ENCODE data around the gene MRPL16.

The MRPL16 gene

DNA sequence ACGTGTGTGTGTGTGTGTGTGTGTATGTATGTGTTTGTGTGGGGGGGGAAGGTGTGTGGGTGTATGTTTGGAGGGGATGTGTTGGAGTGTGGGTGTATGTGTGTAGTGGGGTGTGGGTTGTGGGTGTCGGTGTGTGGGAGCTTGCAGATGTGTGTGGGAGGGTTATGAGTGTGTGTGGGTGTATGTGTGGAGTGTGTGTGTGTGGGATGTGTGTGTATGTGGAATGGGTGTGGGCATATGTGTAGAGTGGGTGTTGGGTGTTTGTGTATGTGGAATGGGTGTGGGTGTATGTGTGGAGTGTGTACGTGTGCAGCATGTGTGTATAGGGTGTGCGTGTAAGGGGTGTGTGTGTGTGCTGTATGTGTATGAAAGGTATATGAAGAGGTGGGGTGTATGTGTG lies 40.8 kb downstream of the MRPL16 start:
- DNase-seq = no peak

GRCh38 chr11:59769111-59769510 lies 41.5 kb downstream of the MRPL16 start:
- no peak for DNase-seq

DNA sequence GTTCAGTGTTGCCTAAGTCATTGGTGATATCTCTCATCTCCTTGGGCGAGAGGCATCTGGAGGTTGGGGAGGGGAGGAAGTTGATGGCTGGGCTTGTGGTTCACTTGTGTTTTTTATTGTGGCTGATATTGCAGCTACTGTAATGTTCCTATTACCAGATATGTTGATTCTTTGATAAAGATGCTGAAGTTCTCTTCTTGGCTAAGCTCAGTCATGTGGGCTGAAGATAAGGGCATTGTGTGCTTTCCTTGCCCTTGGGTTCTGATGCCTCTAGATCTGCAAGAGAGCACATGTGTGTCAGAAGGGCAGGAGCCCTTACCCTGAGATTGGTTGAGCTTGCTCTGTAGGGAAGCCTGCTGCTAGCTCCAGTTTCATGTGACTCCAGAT lies 43.4 kb downstream of the MRPL16 start:
- no peak for DNase-seq

GRCh38 chr11:59766542-59767224 lies 43.9 kb downstream of the MRPL16 start:
- no peak for DNase-seq

DNA sequence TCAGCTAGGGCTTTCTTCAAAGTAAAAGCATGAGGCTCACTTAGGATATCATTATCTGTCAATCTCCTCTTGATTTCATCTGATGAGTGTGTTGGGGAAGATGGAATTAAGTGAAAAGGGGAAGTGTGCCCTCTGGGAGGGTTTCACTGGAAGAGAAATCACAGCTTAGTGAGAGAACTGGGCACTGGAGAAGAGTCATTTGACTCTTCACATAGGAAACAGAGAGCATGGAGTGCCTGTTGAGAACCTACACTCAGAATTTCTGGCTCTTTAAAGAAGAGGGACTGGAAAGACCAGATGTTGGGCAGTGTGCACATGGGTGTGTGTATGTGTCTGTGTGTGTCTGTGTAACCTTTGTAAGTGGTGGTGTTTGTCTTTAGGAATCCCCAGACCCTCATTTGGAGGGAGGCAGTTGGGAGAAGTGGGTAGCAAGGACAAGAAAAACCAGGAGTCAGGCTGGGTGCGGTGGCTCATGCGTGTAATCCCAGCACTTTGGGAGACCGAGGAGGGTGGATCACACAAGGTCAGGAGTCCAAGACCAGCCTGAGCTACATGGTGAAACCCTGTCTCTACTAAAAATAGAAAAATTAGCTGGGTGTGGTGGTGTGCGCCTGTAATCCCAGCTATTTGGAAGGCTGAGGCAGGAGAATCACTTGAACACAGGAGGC lies 45.4 kb downstream of the MRPL16 start:
- DNase-seq = no peak

- DNase-seq = no peak
Measured at GRCh38 chr11:59761993-59762392, 48.6 kb downstream of the MRPL16 start.

- DNase-seq = no peak
Measured at GRCh38 chr11:59760771-59761170, 49.8 kb downstream of the MRPL16 start.

DNA sequence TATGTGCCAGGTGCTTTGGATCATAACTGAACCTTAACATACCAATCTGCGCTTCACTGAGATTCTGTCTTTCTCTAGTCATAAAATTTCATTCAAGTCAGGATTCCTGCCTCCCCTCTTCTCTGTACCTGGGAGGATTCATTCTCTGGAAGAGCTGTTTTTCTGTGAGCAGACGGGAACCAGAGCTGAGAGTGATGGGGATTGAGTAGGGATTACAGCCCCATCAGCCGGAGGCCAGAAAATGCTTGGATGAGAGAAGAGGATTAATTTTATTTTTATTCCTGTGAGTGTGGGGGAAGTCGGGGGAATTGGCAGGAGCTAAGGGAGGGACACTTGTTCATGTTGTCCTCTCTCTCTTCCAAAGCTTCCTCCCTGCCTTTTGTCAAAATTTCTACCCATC lies 50.7 kb downstream of the MRPL16 start:
- no peak for DNase-seq

DNA sequence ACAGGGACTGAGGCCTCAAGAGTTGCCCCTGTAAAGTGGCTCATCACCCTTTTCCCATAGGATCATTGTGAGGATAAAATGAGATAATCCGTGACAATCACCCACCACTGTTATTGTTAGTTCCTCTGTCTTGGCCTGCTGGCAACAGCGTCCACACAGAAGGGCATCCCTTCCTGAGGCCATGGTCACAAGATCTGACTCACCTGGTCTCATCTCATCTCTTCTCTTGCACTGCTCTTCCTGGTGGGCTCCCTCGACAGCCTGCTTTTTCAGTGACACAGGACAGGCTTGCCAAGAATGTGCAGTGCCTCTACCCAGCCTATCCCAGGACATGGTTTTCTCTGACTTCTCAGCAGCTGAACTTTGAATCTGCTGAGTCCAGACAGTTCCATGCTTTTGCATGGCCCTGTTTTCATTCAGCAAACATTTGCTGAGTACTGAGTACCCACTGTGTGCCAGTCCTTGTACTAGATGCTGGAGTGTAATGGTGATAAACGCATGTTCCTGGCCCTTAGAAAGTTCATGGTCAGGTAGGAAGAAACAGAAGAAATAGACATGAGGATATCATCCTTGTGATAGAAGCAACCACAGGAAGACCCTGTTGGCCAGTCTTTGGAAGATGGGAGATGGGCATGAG lies 52.1 kb downstream of the MRPL16 start:
- DNase-seq = no peak

GRCh38 chr11:59756845-59757244 lies 53.7 kb downstream of the MRPL16 start:
- DNase-seq = no peak

DNA sequence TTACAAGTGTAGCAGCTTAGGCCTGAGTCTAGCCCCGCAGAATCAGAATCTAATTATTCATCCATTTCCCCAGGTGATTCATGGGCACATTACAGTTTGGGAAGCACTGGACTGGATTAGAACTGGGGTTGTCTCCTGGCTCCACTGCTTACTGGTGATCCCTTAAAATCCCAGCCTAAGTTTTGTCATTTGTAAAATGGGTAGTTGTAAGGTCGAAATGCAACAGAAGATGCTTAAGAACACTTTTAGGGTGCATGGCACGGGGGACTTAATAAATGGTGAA lies 54.1 kb downstream of the MRPL16 start:
- no peak for DNase-seq
